NCI-H2081 (cell line): ENCODE measurements around the gene ADAMTS2.
"Not testable (repeated sequence)": the region's sequence is repeated elsewhere in the genome, so short reads cannot be mapped to it uniquely, and the experiment has no call there.

Experiments
- DNase-seq, 2 experiments: peaks; one replicate each; lab custom pipeline; 2025; lab: John Stamatoyannopoulos, UW

Gene ADAMTS2

DNA sequence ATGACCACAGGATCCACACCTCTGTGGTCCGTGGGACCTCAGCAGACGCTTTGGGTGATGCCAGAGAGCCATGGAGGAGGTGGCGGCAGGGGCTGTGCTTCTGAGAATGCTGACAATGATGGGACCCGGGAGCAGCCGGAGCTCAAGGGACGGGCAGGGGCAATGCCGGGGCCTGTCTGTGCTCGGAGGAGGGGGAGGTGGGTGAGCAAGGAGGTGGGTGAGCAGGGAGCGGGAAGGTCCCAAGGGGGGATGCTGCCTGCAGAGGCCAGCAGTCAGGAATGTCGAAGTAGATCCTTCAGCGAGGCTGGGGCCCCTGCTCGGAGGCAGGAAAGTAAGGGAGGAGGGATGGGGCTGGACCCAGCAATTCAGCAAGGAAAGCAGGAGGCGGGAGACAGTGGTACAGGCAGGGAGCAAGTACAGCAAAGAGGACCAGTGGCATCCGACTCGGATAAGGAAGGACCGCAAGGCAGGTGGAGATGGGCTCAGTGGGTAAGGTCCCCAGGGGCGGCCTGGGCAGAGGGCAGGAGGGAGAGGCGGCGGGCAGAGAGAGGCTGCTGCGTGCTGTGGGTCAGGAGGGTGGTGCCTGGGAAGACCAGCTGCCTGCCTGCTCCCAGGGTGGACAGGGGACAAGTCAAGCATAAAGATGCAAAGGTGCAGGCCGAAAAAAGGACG lies 49.0 kb downstream of the ADAMTS2 start:
- no peak for DNase-seq

GRCh38 chr5:179295778-179296149 lies 49.5 kb downstream of the ADAMTS2 start:
- DNase-seq = no peak

DNA sequence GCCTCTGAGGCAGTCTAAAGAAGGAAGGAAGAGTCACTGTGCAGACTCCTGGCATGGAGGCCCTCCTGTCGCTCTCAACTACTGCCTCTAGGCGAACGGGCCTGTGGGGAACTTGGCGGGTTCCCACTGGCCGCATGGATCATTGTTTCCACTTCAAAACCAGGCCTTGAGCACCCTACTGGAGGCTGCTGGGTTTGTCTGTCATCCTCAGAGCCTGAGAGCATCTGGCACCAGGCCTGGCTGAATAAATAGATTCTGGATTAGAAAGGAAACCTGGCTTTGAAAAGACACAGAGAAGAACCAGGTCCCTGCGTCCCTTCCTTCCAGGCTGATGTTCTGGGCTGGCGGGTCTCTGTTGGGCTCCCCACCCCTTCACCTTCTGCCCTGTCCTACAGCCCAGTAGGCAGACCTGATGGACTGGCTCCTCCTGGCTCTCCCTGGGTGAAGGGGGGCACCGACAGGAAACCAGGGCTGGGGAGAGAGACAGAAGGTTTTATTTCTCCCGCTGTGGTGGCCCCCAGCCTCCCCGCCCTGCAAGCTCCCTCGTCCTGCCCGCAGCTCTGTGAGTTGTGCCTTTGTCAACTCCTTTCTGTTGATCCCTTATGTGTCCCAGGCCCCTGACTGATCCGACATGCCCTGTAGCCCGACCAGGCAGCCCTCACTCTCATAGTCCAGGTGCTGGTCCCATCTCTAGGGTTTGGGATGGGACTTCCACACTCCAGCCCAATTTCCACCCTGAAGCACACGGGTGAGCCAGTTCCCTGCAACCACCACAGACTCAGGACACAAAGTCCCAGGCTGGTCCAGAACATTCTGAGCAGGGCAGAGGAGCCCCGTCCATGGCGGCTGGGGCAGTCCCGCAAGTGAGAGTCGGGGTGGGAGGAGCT lies 50.1 kb downstream of the ADAMTS2 start:
- no peak for DNase-seq

DNA sequence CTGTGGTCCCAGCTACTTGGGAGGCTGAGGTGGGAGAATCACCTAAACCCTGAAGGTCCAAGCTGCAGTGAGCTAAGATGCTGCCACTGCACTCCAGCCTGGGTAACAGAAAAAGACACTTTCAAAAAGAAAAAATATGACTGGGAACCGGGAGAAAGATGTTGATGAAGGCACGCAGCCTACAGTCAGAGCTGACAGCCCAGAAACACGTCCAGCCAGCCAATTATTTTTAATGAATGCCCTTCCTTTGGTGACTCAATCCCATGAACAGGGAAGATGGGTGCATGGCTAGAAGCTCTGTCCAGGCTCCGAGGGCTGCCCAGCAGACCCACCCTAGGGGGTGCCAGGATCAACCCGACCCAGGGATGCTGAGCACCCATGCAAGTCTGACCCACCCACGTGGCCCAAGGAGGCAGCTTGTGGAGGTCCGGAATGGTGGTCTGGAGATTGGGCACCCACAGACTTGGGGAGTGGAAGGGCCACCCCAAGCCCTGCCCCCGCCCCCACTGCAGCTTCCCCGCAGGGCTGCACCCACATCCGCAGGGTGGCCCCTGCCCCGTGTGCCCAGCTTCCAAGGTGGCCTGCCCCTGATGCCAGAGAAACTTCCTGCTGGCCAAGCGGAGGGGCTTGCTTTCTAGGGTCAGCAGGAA lies 51.0 kb downstream of the ADAMTS2 start:
- DNase-seq = no peak

DNA sequence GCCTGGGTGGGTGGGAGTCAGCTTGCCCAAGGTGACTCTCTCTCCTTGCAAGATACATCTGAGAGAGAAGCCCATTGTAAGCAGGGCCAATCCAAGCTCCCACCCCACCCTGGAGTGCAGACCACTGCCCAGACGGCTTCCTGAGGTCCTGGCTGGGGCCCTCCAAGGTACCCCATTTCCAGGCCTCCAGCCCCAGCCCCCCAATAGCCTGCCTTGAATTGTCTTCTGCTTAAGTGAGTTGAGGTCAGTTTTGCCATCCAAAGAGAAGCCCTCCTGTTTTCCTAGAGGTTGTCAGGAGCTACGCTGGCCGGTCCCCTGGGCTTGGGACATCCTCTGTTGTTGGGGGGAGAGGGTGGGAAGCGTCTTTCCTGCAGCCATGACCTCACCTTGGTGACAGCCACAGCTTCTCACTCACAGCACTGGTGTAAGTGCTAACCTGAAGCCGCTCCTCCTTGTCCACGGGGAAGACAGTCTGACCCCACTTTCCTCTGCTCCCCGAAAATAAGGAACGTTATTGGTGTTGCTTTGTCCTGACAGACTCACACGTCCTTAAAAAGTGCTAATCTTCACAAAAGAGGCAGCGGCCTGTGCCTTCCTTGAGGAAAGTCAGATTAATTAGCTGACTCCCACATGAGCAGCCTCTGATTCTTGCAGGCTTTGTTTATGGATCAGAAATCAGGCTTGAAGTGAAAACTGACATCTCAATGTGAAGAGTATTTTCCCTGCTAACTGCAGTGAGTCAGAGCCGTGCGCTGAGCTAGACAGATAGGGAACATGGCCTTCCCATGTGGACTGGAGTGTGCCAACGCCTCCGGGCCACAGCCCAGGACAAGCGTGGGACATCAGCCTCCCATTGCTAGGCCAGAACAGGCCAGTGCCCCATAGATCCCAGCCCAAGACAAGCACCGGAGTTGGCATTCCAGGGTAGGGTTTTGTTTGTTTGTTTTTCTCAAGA lies 52.3 kb downstream of the ADAMTS2 start:
- no peak for DNase-seq

DNA sequence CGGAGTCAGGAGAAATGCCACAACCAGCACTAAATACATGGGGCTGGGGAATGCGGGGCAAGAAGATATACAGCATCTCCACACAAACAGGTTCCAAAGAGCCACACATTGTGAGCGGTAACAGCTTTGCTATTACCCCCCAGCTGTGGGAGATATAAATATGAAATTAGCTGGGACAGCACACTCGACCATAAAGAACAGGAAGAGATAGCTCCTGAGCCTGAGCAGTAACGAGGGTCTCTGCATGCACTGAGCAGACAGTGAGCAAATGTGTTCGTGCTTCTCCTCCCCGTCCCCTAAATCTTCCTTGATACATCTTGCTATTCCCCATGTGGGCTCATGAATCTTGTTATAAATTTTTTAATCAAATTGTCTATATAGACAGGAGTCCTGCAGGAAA lies 53.1 kb downstream of the ADAMTS2 start:
- DNase-seq = no peak

GRCh38 chr5:179290681-179291540 lies 54.4 kb downstream of the ADAMTS2 start:
- no peak for DNase-seq

DNA sequence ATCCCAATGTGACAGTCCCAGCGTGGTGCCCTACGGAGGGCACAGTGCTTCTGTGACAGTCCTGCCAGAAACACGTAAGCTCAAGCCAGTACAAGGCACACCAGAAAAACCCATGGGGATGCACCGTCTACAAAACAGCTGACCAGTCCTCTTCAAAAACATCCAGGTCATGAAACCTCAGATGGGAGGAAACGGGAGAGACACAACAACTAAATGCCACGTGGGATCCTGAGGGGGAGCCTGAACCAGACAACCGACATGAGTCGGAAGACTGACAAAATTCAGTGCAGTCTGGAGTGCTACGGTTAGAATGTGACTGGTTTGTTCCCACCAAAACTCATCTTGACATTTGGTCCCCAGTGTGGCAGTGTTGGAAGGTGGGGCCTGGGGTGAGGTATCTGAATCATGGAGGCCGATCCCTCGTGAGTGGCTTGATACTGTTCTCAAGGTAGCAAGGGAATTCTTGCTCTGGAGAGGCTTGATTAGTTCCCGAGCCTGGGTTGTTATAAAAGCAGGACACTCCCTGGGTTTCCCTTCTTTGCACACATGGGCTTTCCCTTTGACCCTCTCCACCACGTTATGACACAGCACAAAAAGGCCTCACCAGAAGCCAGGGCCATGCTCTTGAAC lies 55.4 kb downstream of the ADAMTS2 start:
- no peak for DNase-seq

GRCh38 chr5:179288809-179289185 lies 56.5 kb downstream of the ADAMTS2 start:
- no peak for DNase-seq

DNA sequence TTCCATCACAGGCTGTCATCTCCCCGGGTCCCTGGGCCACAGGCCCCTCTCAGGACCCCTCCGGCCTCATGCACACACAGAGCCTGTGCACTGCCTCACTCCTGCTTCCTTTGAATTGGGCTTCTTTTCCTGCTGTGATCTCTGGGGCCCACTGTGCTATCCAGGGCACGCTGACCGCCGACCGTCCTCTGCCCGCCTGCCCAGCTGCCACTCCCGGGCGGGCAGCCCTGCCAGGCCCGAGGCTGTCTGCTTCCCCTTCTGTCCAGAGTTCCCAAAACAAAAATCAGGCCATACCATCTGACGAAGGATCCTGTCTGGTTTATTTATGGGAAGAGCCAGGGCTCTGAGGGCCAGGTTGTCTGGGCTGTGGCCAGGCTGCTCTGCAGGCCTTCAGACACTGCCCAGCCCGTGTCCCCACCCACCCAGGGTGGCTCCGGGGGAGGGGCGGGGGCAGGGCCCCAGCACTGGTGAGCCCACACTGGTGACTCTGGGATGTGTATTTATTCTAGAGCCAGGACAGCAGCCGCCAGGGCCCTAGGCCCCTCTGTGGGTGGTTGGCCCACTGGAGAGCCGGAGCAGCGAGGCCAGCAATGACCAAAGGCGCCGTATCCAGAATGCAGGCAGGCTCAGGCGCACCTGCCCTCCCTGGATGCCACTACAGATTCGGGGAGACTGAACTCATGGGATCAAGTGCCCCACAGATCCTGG lies 57.0 kb downstream of the ADAMTS2 start:
- DNase-seq = no peak

DNA sequence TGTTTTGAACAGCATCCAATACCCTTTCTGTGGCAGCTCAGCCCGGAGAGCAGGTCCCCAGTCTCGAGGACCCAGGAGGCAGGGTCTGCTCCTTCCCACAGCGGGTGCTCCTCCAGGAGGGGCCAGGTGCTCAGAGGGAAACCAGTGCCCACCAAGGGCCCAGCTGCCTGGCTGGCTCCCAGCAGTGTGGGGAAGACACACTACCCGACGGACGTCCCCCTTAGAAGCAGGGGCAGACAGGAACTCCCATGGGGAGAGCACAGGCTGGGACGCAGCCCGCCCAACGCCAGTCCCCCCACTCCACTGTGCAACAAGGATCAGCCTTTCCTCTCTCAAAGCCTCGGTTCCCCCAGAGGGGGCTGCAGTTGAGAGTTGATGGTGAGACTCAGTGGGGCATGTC lies 57.6 kb downstream of the ADAMTS2 start:
- DNase-seq = no peak

DNA sequence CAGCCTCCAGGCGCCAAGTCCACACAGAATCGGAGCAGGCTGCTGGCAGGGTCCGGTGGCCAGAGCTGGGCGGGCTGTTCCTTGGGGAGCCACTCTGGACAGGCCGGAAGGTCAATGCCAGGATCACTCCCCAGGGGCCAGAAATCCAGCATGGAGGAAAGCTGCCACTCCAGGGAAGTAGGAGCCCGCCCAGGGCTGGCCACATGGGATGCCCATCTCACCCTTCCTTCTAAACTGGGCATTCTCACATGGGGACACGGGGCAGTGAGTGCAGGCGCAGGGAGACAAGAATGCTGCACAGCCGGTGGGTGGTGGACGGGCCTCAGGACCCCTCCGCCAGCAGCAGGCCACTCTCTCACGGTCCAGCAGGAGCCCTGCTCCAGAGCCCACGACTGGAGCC lies 58.2 kb downstream of the ADAMTS2 start:
- DNase-seq = no peak

- not testable (repeated sequence) for DNase-seq
Observed at GRCh38 chr5:179285776-179286162, 59.5 kb downstream of the ADAMTS2 start.

DNA sequence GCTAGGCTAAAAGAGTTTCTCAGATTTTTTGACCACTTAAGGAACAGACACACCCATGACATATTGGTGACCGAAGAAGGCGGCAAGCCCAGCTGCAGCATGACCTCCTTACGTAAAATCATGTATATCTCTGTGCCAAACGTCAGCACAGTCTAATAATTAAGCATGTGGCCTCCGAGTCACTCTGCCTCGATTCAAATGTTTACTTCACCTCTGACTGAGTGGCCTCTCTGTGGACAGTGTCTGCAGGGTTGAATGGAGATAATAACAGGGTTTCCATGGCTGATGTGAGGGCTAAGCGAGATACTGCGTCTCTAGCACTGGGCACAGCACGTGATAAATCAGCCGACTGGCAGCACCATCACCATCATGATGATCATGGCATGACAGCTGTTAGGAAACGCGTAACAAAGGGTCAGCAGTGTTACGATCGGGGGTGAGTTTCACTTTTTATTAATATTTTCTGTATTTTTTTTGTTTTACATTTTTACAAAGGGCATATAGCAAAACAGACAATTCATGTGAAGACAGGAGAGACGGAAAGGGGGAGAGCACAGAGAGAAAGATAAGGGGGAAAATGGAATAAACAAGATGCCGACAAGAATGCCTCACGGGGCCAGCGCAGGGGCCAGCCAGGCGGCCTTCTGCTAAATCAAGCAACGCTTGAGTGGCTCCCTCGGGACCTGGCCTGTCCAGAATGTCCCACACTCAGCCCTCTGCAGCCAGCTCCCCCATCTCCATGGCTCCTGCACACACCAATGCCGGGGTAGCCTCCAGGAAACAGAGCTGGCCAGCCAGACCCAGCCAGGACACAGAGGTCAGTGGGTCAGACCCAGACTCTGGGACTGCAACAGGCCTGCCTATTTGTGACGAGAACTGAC lies 60.3 kb downstream of the ADAMTS2 start:
- DNase-seq = no peak

DNA sequence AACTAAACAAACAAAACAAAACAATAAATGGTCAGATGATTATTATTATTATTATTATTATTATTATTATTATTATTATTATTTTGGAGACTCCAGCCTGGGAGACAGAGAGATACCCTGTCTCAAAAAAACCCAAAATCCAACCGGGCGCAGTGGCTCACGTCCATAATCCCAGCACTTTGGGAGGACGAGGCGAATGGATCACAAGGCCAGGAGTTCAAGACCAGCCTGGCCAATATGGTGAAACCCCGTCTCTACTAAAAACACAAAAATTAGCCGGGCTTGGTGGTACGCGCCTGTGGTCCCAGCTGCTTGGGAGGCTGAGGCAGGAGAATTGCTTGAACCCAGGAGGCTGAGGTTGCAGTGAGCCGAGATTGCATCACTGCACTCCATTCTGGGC lies 61.4 kb downstream of the ADAMTS2 start:
- DNase-seq = not testable (repeated sequence)

GRCh38 chr5:179281694-179282093 lies 63.6 kb downstream of the ADAMTS2 start:
- DNase-seq = no peak

DNA sequence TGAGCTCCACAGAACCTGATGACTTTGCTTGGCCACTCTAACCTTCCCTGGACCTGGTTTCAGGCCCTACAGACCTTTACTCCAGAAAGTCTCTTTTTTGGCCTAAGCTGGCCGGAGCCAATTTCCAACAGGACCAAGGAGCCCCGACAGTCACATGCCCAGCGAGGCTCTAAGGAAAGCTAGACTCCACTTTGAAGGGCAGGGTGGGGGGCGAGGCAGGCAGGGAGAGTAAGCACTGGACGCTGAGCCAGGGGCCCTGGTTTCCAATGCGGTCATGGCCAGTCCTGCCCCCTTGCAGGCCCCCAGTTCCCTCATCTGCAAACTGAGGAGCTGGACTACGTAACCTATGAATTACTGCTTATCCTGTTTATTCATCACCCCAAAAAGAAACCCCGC lies 65.2 kb downstream of the ADAMTS2 start:
- no peak for DNase-seq

- no peak for DNase-seq
Observed at GRCh38 chr5:179279347-179280094, 65.7 kb downstream of the ADAMTS2 start.
